DMS 273 treated with DMSO at 0.1 percent for 48 hours (cell line): Measurements from ENCODE around the gene ACTRT2.

ENCODE experiments used
- DNase-seq: peaks from one replicate; lab custom pipeline; 2025; lab: John Stamatoyannopoulos, UW

ACTRT2 gene

DNA sequence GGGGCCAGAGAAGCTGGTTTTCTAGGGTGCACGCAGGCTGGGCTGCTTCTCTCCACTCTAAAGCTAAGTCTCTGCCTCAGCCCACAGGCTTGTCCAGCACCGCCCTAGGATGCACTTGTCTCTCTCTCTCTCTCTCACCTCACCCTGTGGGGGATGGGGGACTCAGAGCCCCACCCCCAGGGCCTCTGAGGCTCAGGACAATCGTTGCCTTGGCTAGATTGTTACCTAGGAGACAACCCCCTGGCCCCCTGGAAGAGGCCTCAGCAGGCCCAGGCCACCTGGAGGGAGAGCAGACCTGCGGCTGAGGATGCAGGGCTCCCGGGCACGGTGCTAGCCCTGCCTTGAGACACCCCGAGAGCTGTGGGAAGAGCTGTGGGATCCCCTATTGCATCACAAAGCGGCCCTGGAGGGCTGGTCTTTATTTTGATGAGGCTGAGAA, at the start of gene ACTRT2:
TSS of gene ACTRT2 (plus strand) at position 235 of the 439 bp plus-strand sequence. CDS start 220 bp downstream, outside the sequence.
- DNase-seq = no peak

DNA sequence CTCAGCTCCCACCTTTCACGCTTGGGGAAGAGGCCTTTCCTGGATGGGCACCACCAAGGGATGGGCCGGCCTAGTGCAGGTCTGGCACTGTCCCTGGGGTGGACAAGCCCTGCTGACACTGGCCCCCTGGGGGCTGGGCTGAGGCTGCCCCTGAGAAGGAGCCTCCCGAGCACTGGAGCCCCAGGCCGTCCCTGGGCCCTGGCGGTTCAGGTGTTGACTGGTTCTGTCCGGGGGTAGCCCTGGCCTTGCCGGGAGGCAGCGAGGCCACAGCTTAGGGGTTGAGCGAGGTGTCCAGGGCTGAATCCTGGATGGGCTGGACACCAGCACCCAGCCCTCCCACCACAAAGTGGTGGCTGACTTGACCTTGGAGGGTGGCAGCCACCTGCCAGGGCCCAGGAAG, 49.7 kb upstream of the ACTRT2 start:
- no peak for DNase-seq

DNA sequence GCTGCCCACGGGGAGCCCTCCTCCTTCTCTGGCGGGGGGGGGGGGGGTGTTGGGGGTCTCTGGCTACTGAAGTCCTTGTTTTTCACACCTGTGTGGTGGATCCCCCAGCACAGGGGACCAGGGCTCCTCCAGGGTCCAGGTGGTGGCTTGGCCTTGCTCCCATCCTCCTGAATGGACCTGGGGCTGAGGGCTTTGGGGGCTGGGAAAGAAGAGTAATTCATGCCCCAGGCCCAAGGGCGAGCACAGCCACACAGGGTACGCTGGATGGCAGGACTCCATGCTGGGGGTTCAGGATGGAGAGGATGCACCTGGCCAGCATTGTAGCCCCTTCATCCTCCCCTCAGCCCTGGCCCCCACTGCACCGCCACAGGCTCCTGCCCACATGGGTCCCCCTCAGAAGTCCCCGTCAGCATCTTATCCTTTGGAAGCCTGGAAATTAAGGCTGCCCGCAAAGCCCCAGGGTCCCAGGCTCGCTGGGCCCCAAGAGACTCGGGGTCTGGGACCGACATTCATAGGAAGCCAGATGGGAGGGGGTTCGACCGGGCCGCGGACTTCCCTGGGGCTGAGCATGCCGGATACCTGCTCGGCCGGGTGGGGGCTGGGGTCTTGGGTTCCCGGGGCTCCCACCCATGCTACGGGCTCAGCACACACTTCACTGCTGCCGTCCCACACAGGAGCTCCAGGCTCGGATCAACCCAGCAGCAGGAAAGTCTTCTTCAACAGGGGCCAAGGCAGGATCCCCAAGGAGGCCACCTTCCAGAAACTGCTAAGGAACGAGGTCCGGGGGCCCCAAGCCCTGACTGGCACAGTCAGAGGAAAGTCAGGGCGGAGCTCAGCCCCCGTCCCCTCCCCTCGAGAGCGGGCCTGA, 49.0 kb upstream of the ACTRT2 start:
- DNase-seq = no peak

DNA sequence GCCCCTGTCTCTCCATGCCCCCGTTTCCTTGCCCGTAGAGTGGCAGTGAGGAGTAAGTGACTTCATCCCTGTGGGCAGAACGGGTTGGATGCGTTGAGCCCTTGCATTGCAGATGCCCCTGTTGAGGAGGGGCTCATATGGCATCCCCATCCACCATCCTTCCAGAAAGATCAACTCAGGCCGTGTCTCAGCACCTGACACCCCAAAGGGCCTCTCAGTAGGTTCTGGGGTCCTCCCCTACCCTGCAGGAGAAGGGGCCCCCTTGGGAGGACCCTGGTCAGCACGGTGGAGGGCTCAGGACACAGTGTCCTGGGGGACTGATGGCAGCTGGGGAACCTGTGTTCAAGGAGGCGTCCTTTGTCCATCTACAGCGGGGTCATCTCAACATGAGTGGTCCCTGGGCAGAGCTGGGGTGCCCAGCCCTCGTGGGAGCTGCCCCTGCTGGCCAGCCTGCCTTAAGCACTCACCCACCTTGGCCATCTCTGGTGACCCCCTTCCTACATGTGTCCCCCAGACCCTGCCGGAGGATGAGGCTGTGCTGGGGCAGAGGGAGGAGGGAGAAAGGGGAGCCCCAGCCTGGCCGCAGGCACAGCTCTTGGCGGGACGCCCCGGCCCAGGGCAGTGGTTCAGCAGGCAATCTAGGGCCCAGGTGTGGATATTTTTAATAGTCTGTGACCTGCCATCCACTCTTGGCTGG, 48.2 kb upstream of the ACTRT2 start:
- DNase-seq = no peak

DNA sequence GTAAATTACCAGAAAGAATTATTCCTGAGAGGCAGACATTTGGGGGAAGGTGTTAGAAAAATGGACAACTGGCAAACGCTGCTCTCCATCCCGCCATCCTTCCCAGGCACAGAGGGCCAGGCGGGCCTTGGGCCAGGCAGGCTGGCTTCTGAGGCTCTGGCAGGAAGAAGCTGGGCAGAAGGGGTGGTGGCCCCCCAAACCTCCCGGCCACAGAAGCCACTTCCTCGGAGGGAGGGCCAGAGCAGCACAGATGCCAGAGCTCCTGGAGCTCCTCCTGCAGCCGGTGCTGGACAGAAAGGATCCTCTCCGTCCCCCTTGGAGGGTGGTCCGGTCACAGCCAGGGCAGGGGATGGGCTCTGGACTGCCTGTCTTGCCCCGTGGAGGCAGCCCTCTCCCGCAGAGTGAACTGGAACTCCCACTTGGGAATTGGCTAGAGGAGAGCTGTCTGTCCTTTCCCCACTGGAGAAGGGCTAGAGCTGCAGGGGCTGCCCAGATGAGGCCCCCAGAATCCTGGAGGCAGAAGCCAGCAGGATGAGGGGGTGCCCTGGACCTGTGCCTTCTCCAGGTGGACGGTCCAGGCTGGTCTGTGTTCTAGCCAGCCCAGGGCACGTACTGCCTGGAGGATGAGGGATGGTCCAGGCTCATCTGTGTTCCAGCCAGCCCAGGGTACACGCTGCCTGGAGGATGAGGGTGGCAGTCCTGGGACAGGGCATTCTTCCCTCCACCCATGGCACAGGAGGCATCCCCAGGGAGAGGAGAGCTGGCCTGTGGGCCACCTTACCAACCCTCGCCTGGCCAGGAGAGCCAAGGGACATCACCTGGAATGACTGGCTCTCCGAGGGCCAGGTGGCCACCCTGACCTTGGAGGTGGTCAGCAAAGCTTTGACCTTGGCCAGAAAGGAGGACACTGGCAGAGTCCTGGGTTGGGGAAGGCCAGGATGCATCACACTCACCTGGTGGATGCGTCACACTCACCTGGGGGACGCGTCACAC, 47.4 kb upstream of the ACTRT2 start:
- no peak for DNase-seq

DNA sequence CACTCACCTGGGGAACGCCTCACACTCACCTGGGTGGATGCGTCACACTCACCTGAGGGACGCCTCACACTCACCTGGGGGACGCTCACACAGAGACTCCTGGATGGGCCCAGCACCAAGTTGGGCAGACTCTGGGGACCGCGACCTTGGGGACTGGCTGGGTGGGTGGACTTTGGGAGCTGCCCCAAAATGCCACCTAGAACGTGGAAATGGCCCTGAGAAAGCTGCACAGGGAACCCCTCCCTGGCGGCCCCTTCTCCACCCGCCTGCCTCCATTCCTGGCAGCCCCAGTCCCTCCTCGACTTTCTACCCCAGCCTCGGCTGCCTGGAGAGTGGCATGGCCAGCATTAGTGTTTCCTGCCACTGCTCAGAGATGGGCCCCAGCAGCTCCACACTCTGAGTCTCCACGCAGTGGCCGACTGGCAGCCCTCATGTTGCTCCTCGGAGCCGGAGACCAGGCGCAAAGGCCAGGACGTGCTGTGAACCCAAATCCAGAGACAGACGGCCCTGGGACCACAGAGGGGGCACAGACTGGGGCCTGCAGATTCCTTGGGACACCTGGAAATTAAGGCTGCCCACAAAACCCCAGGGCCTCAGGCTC, 46.5 kb upstream of the ACTRT2 start:
- DNase-seq = no peak

DNA sequence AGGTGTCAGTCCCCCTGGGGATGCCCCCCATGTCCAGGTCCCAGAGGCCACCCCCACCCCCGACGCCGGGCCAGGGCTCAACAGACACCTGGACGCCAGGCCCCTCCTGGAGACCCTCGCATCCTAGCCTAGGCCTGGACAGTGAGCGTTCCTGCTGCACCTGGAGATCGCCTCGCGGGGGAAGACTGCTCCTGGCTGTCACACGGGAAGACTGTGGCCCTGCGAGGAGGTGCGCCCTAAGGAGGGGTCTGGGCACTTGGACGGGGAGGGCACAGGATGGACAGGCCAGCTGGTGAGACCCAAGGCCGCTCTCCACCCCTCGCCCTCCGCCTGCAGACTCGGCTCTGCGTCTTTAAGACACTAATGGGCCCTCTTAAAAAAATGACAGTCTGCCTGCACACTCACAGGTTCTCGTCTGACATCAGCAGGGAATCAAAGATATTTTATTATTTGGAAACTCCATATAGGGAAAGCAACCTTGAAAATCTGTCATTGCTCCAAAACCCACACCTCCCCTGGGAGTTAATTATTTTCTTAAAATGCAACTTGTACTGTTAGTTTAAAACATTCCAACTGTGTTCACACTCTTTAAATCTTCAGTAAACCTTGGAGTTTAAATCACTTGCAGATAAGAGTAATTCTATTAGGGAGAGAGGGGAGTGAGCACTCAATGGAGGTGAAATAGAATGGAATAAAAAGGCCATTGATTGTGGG, 45.6 kb upstream of the ACTRT2 start:
- DNase-seq = no peak

DNA sequence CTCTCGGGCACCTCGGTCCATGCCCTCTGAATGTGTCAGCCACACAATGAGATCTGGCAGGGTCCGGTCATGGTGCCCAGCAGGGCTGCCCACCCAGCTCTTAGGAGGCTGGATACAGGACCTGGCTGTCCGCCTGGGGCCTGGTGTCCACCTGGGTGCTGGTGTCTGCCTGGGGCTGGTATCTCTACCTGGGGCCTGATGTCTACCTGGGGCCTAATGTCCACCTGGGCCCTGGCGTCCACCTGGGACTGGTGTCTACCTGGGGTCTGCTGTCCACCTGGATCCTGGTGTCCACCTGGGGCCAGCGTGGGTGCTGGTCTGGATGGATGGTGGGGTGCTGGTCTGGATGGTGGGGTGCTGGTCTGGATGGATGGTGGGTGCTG, 45.1 kb upstream of the ACTRT2 start:
- DNase-seq = no peak

DNA sequence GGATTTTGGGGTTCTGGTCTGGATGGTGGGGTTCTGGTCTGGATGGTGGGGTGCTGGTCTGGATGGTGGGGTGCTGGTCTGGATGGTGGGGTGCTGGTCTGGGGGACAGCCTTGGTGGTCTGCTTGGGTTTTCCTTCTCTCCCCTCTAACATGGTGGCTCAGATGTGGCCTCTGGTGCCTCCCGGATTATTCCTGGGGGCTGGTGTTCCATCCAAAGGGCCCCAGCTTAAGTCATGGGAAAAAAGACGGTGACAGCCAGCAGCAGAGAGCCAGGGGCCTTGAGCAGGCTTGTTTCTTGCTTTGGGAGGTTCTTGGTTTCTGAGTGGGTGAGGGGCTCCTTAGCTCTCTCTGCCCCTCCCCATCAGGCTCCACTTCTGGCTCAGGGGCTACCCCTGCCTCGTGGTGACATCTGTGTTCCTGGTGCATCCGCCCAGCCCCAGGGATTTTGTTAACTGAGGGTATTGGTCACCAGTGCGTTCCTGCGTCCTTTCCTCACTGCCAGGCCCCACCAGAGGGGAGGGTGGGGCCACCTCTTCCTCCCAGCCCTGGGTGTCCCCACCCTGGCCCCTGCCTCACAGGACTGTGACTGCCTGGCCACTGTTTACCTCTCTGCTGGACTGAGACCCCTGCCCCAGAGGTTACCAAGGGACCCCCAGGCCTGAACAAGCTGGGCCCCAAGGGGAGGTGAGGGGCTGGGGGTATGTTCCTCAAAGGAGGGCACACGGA, 43.2 kb upstream of the ACTRT2 start:
- DNase-seq = no peak

DNA sequence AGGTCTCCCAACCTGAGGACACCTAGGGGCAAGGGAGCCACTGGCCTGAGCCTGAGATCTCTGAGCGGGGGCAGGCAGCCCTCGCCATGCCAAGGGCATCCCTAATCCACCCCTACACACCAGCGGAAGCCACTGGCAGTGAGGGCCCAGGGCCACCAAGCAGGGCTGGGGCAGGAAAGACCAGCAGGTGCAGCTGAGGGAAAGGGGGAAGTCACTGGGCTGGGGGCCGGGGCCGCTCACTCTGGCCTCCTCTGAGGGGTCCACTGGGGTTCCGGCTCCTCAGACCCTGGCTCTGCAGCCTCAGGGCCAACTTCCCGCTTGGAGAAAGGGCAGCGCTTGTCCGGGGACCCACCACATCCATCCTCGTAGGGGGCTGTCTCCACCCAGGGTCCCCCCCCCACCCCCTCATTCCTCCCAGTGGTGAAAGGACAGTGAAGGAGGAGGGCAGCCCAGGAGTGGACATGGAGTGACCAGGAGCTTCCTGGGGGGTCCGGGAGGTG, 42.5 kb upstream of the ACTRT2 start:
- no peak for DNase-seq

DNA sequence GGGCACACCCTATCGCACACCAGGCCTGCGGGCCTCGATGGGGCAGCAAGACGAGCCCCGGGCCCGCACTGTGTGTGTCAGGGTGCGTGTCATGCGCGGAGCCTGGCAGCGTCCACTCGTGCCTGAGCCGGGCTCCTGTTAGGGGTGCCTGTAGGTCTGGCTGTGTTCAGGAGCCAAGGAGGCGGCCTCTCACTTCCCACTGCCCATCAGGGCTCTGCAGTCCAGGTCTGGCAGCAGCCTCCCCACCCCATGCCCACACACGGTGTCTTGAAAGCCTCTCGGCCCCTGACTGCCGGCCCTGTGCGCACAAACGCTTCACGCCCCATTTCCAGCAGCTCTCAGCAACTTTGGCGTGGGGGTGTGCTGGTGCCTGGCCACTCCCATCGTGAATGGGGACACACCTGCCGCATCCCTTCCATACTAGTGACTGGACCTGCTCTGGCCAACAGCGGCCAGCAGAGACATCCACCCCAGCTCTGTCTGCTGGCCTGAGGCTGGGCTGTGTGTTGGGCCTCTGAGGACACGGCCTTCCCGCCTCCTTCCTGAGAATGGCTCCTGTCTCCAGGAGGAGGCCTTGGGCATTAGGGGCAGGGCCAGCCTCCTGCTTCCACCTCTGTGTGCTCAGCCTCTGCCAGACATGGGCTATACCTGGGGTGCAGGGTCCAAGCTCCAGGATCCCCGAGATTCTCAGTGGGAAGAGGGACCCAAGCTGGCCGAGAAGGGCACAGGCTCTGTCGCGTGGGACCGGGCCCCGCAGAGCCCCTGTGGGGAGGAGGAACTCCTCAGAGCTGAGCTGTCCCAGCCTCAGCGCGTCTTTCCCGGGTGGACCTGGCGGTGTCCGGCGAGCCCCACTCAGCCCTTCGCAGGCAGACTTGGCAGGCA, 41.8 kb upstream of the ACTRT2 start:
- no peak for DNase-seq

DNA sequence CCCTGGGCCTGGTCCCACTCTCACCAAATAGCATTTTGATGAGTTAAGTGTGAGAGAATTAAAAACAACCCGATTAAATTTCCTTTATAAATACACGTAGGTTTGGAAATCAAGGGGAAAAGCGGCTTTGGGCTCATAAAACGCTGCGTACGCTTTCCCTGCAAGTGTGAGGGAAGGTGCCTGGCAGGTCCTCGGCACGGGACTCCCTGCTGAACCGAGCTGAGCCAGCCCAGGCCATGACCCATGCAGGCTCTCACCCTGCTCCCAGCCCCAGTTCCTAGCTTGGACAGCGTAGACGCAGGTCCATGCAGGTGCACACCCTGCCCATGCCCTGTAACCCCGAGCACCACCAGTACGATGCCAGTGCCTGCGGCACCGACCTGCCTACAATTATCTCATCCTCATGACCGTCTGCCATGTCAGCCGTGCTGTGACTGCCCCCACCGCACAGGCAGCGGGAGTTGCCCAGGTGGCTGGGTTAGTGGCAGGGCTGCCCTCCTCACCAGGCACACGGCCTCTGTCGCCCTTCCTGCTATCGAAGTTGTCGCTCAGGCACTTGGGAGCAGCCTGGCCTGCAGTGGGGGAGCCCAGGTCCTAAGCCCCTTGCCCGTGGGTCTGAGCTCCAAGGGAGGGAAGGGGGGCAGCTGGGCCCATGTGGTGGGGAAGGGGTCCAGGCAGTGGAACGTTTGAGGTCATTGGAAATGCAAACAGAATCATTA, 41.0 kb upstream of the ACTRT2 start:
- no peak for DNase-seq

DNA sequence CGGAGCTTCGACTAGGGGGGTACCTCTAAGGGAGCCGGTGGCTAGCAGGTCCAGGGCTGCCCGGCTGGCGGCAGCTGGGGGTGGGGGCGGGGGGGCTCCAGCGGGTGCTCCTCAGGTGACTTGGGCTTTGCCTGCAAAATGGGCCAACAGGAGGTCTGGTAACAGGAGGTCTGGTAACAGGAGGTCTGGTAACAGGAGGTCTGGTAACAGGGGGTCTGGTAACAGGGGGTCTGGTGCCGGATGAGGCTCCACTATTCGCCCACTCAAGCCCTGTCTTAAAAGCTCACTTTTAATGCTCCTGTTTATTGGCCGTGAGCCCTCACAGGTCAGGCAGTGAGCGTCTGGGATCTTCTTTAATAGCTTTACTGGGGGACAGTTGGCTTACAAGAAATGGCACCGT, 40.4 kb upstream of the ACTRT2 start:
- no peak for DNase-seq

DNA sequence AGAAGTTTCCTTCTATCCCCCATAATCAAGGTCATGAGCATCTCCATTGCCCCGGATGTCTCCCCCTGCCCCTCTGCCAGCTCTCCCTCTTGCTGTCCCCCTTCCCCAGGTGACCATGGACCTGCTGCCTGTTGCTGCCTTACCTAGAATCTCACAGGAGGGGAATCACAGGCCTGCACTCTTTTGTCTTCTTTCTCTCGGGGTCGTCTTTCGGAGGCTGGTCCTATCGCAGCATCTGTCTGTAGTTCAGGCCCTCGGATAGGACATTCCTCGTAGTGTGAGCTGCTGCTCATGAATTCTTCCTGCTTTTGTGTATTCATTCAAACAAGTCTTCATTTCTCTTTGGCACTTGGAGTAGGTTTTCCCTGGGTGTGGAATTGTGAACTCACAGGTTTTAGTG, 39.9 kb upstream of the ACTRT2 start:
- DNase-seq = no peak

DNA sequence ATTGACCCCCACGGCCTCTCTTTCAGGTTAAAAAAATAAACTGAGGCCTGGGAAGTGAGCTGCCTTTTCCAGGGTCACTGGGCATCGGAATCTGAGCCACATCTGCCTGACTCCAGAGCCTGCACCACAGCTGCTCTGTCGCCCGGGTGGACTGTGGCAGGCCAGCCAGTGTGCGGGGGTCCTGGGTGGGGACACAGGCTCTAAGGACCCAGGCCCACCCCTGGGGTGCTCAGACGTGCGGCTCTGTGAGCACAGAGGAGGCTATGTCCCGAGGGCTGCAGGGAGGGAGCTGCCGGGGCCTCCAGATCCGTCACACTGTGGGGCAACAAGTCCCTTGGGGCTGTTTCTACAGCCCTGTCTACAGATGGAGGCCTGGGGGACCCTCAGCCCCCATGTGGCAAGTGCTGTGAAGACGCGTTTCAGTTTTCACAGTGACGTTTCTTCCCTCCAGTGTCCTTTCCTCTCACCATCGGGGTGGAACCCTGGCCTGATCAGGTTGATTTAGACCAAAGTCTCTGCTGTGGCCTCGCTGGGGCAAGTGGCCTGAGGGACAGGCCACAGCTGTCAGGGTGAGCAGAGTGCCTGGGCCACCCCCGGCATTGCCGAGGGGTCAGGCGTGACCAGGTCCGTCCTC, 39.2 kb upstream of the ACTRT2 start:
- DNase-seq = no peak

DNA sequence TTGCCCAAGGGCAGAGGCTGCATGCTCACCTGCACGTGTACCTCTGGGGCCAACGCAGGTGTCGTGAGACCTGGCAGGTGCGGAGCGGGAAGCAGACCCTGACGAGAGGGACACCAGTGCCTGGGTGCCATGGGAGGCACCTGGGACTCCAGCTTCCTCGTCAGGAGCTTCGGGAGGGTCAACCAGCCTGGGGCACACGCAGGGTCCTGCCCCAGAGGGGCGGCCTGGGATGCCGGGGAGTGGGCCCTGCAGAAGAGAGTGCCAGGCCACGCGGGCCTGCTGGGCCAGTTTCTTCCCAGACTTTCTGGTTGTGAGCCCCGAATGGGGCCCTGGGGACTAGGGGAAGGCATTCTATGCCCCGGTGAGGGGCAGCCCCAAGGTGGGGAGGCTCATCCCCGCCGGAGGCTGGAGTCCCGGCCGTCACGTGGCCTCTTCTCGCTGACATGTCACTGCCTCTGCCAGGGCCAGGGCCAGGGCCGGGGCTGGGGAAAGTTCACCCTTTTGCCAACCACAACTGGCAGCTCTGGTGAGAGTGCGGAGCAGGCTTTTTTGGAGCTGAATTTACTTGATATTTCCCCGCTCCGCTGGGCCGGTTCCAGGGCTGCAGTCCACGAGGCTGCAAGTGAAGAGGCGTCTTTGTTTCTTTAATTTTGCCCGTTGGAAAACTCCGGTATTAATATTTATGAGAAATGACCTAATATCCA, 38.5 kb upstream of the ACTRT2 start:
- no peak for DNase-seq

DNA sequence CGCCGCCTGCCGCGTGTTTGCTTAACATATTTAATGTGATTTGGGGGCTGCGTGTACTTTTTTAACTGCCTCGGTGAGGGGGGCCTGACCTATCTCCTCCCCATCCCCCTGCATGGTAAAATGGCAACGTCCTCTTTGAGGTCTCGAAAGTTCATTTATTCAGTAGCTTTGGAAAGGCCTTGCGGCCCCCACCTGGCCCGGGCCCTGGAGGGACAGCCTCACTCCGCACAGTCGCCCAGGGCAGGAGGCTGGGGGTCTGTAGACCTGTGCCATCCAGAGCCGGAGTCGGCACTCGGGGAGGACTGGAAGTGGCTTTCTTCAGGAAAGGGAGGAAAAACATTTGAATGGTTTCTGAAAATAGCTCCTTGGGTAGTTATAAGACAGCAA, 38.0 kb upstream of the ACTRT2 start:
- DNase-seq = no peak
